ENCODE results near the gene CTBP2.

The CTBP2 gene

GRCh38 chr10:125016611-125017202 lies 143.7 kb downstream of the CTBP2 start:
- Histone ChIP-seq H3K4me3 (no peak overlapping the region), H4K20me1 (peaks cover 100% of the 10 kb centered on the region), H3K4me2 (no peak overlapping the region), H3K9me3 (peaks cover 23% of the 10 kb centered on the region), H3K36me3 (peaks cover 91% of the 10 kb centered on the region), H3K27ac (no peak overlapping the region), H3K9ac (no peak overlapping the region), H3K4me1 (peaks cover 60% of the 10 kb centered on the region), H3K27me3 (no peaks in the 10 kb centered on the region)
- TF ChIP-seq Cebpa-rat (IDR thresholded peaks at IDR 0.05) = no peak

GRCh38 chr10:125016123-125016522 lies 144.2 kb downstream of the CTBP2 start:
- no peak overlapping the region for H3K4me3 ChIP-seq
- H3K9ac ChIP-seq = no peak overlapping the region
- H3K27me3 ChIP-seq = no peaks in the 10 kb centered on the region
- H3K4me2 ChIP-seq = no peak overlapping the region
- no peak for TF ChIP-seq Cebpa-rat (IDR thresholded peaks at IDR 0.05)
- H3K9me3 ChIP-seq = peaks cover 17% of the 10 kb centered on the region
- peaks cover 58% of the 10 kb centered on the region for H3K4me1 ChIP-seq
- H3K36me3 ChIP-seq = peaks cover 91% of the 10 kb centered on the region
- no peak overlapping the region for H3K27ac ChIP-seq
- peaks cover 100% of the 10 kb centered on the region for H4K20me1 ChIP-seq

GRCh38 chr10:125015356-125015944 lies 144.9 kb downstream of the CTBP2 start:
- no peak for TF ChIP-seq Cebpa-rat (IDR thresholded peaks at IDR 0.05)
- Histone ChIP-seq H3K27ac (peak overlapping the region; percentile 16; the same call in 1 of the 2 replicates), H4K20me1 (peaks cover 100% of the 10 kb centered on the region)

DNA sequence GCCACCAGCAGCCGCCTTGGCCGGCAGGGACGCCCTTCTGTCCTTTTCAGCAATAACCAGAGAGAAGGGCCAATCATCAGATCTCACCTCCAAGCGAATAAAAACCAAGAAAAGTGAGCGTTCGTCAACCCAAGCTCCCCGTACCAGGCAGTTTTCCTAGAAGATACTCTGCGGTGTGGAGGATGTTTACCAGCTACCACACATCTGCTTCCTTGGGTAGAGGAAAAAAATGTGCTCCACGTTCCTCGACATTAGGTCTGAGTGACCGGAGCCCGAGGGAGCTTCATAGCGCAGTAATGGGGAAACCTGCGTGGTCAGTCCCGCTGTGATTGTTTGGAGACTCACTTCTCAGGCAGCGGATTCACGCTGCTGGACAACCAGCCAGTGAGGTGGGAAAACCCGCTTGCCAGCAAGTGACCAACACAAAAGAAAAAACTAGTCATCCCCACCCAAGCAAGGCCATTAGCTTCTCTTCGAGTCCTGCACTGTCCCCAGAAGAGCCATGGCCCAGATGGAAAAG lies 145.5 kb downstream of the CTBP2 start:
- Histone ChIP-seq H3K36me3 (peaks cover 91% of the 10 kb centered on the region), H3K4me3 (no peak overlapping the region), H3K4me2 (no peak overlapping the region), H3K27me3 (no peaks in the 10 kb centered on the region), H3K27ac (no peak overlapping the region), H3K9ac (no peak overlapping the region), H4K20me1 (peaks cover 100% of the 10 kb centered on the region), H3K4me1 (peaks cover 46% of the 10 kb centered on the region), H3K9me3 (peaks cover 5% of the 10 kb centered on the region; the same call in 1 of the 2 replicates)
- no peak for TF ChIP-seq Cebpa-rat (IDR thresholded peaks at IDR 0.05)

More at GRCh38 chr10:125015356-125015944, 144.9 kb downstream of the CTBP2 start:
- H3K4me1 ChIP-seq = peaks cover 51% of the 10 kb centered on the region
- H3K4me3 ChIP-seq = no peak overlapping the region
- peaks cover 10% of the 10 kb centered on the region for H3K9me3 ChIP-seq
- H3K27me3 ChIP-seq = no peaks in the 10 kb centered on the region
- peaks cover 91% of the 10 kb centered on the region for H3K36me3 ChIP-seq
- no peak overlapping the region for H3K4me2 ChIP-seq
- no peak overlapping the region for H3K9ac ChIP-seq

GRCh38 chr10:125014086-125014830 lies 146.1 kb downstream of the CTBP2 start:
- peaks cover 39% of the 10 kb centered on the region for H3K4me1 ChIP-seq
- no peak overlapping the region for H3K4me2 ChIP-seq
- no peak overlapping the region for H3K27ac ChIP-seq
- no peaks in the 10 kb centered on the region; the same call in 1 of the 2 replicates for H3K9me3 ChIP-seq
- no peak overlapping the region for H3K4me3 ChIP-seq
- no peak overlapping the region for H3K9ac ChIP-seq
- no peak for TF ChIP-seq Cebpa-rat (IDR thresholded peaks at IDR 0.05)
- peaks cover 100% of the 10 kb centered on the region for H4K20me1 ChIP-seq
- peaks cover 91% of the 10 kb centered on the region for H3K36me3 ChIP-seq
- H3K27me3 ChIP-seq = no peaks in the 10 kb centered on the region

DNA sequence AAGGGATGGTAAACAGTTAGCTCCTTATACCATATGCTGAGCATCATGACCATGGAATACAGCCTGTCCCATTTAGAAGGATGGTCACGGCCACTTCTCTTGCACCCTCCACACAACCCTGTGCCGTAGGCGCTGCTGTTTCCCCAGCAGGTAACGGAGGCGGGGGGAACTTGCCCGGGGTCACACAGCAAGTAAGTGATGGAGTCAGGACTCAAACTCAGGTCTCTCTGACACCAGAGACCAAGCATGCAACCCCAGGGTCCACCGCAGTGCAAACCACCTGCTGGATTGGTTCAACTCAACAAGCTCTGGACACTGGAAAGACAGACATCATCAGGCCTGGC lies 146.9 kb downstream of the CTBP2 start:
- H3K9ac ChIP-seq = no peak overlapping the region
- H4K20me1 ChIP-seq = peaks cover 100% of the 10 kb centered on the region
- H3K4me2 ChIP-seq = no peak overlapping the region
- no peak overlapping the region for H3K4me3 ChIP-seq
- no peaks in the 10 kb centered on the region for H3K9me3 ChIP-seq
- H3K27me3 ChIP-seq = no peaks in the 10 kb centered on the region
- TF ChIP-seq Cebpa-rat (IDR thresholded peaks at IDR 0.05) = no peak
- H3K4me1 ChIP-seq = peaks cover 32% of the 10 kb centered on the region
- H3K27ac ChIP-seq = no peak overlapping the region
- peaks cover 96% of the 10 kb centered on the region for H3K36me3 ChIP-seq

GRCh38 chr10:125012851-125013528 lies 147.4 kb downstream of the CTBP2 start:
- H3K27ac ChIP-seq = no peak overlapping the region
- no peak overlapping the region for H3K4me2 ChIP-seq
- H3K9ac ChIP-seq = no peak overlapping the region
- no peaks in the 10 kb centered on the region for H3K9me3 ChIP-seq
- no peak overlapping the region for H3K4me3 ChIP-seq
- TF ChIP-seq Cebpa-rat (IDR thresholded peaks at IDR 0.05) = no peak
- peaks cover 100% of the 10 kb centered on the region for H4K20me1 ChIP-seq
- peaks cover 27% of the 10 kb centered on the region for H3K4me1 ChIP-seq
- peaks cover 99% of the 10 kb centered on the region for H3K36me3 ChIP-seq
- no peaks in the 10 kb centered on the region for H3K27me3 ChIP-seq

GRCh38 chr10:125011926-125012705 lies 148.2 kb downstream of the CTBP2 start:
- Histone ChIP-seq H3K4me3 (no peak overlapping the region), H3K4me2 (no peak overlapping the region), H3K9me3 (no peaks in the 10 kb centered on the region), H3K36me3 (peaks cover 98% of the 10 kb centered on the region), H3K27ac (peak overlapping the region; percentile 35; the same call in 1 of the 2 replicates), H3K9ac (no peak overlapping the region; the same call in 1 of the 2 replicates), H3K27me3 (no peaks in the 10 kb centered on the region), H3K4me1 (peaks cover 21% of the 10 kb centered on the region), H4K20me1 (peaks cover 100% of the 10 kb centered on the region)
- no peak for TF ChIP-seq Cebpa-rat (IDR thresholded peaks at IDR 0.05)

Measured in BLaER1 (cell line).